HG03103 (cell line): ENCODE measurements around the gene SEMA3B.

Experiments used
- ATAC-seq: cut with Tn5 transposase; IDR thresholded peaks from one replicate; pipeline ENCODE4 v1.9.1; 2021; ENCODE audit warnings: low read depth; ENCODE audit not compliant: unreplicated experiment

SEMA3B gene

DNA sequence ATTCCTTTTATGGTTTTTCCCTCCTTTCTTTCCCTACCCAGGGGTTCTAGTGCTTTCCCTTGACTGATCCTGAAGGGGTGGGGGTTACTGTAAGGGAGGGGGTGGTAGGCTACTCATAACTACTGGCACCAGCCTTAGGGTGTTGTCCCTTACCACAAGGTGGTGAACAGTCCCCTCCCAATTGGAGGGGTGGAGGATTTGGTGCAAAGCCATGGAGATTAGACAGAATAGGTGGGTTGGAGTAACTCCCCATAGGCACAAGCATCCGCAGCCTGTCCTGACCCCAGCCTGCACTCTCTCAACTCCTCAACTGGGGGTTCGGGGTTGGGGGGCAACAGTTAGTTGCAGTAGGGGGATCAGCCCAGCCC, 56.1 kb downstream of the SEMA3B start:
- no peak for ATAC-seq

DNA sequence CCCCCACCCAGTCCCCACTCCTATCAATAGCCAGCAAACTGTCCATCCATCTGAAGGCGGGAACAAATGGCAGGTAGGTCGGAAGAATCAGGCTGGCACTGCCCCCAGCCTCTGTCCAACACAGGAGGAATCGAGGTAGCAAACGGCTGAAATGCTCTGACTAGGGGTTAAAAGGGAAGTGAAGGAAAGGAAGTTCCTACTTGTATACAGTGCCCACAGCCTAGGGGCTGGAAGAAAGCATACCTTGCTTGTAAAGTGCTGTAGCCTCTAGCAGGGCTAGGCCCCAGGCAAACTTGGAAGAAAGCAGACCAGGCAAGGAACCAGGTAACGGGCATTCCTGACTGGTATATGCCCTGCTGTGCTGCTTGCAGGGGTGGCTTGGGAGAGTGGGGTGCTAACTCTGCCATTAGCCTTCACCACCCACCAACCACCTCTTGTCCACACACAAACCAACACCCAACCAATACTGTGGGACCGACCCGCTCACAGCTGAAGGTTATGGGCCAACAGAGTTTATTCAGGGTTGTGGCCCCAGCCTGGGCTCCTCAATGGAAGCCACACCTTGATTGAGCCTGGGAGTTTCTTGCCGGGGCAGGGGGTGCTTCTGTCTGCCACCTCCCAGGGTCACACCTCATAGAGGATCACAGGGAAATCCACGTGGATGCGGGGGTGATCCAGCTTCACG, 56.7 kb downstream of the SEMA3B start:
- no peak for ATAC-seq

DNA sequence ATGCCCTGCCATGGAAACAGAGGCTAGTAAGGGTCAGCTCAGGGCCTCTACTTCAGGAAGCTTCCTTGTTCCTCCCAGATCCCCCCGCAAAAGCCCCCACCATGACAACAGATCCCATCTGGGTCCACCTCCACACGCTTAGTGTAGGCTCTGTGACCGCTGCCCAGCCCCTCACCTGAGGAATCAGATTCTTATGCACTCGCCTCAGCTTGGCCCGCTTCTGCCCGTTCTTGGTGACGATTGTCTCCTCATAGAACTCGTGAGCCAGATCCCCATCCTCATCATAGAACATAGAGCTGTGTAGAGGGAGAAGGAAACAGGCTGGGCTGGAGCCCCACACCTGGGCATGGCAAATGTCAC, 57.2 kb downstream of the SEMA3B start:
- no peak for ATAC-seq

DNA sequence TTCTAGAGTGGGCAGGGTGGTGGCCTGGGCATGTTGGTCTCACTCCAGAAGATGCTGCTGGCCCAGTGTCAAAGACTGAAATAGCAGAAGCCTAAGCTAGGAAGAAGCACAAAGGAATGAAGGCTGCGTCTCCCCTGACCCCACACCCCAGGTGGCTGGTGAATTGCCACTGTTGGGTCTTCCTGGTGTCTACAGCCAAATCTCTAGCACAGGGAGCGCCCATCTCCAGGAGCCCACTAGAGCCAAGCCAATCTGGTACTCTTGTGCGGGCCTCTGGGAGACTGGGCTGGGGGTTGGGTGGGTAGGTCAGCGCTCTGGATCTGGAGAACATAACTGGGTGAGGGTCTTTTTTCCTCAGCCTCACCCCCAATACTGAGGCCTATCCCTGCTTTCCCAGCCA, 58.2 kb downstream of the SEMA3B start:
- no peak for ATAC-seq
